Immature natural killer cell (primary cell): ENCODE data around the gene CSNK1G1. TPM values are rescaled to one million over a fixed set of nuclear protein-coding genes. Genes with fewer than 3 reads are reported as not detected.
A peak's percentile ranks its signal among the peaks of the same experiment; 100 is the strongest.

Source experiments
- DNase-seq, 3 donors: peaks; one replicate each; pipeline ENCODE4 v3.0.0; 2022; ENCODE audit warnings: mixed read lengths in 1 of 3
- H3K27ac Mint-ChIP-seq, 6 donors: one replicate each; pipeline ENCODE4 v1.8.0; 2020; ENCODE audit warnings: mixed read lengths in 6 of 6, mild to moderate bottlenecking in 5 of 6, inconsistent platforms in 4 of 6, moderate library complexity in 3 of 6
- H3K27me3 Mint-ChIP-seq, 3 donors: one replicate each; pipeline ENCODE4 v1.8.0; 2020 to 2021; ENCODE audit warnings: low read depth in 3 of 3, mild to moderate bottlenecking in 3 of 3, mixed read lengths in 3 of 3, moderate library complexity in 3 of 3, inconsistent platforms in 1 of 3
- H3K36me3 Mint-ChIP-seq, 3 donors: one replicate each; pipeline ENCODE4 v1.8.0; 2020; ENCODE audit warnings: mixed read lengths in 3 of 3, inconsistent platforms in 2 of 3, mild to moderate bottlenecking in 2 of 3
- H3K4me1 Mint-ChIP-seq, 2 donors: one replicate each; pipeline ENCODE4 v1.8.0; 2020; ENCODE audit warnings: inconsistent platforms in 2 of 2, mild to moderate bottlenecking in 2 of 2, mixed read lengths in 2 of 2, moderate library complexity in 1 of 2
- H3K4me3 Mint-ChIP-seq, 5 donors: one replicate each; pipeline ENCODE4 v1.8.0; 2020; ENCODE audit warnings: mild to moderate bottlenecking in 5 of 5, mixed read lengths in 5 of 5, inconsistent platforms in 3 of 5, moderate library complexity in 3 of 5
- H3K9me3 Mint-ChIP-seq, 6 donors: one replicate each; pipeline ENCODE4 v1.8.0; 2020; ENCODE audit warnings: mild to moderate bottlenecking in 6 of 6, mixed read lengths in 6 of 6, inconsistent platforms in 4 of 6, moderate library complexity in 3 of 6
- polyA plus RNA-seq, 3 donors: library from polyadenylated mRNA; unstranded; fragments of 300-500 nt; fragmentation: Illumina TruSeq; gene quantifications; one replicate each; pipeline ENCODE4 v1.2.3, GENCODE V29; 2021

Gene CSNK1G1
- polyA plus RNA-seq, 3 donors from 2014 or later = 9.7 to 18.5 (median 11.6) TPM

DNA sequence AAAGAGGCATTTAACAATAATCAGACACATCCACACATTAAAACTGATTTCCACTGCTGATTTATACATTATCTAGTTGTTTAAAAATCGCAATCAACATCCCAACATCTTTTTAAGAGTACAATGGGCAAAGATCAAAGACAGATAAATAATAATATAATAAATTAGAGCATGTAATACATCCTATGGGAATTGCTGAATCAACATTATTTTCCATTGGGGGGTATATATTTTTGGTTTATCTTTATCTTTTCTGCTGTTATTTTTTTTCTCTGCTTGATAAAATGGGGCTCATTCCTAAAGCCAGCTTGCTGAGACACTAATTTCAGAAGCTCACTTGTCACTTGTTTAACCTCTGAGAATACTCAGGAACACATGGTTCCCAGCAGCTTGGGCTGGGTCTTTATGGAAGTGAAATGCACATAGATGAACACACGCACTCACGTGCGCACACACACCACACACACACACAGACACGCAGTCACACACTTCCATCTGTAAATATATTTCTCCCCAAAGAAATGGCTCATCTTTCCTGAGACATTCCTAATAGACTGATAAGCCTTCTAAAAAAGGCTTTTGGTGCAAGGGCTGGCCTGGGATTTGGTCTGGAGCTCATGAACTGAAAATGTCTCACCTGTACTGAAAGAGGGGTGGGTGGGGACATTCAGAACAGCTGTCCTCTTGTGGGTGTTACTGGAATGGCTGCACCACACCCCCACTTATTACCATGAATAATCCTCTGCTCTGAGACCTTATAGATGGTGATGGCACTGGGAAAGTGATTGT is 189.7 kb downstream of the CSNK1G1 start:
- H3K4me3 Mint-ChIP-seq = no peak overlapping the region
- H3K9me3 Mint-ChIP-seq = no peaks in the 10 kb centered on the region

DNA sequence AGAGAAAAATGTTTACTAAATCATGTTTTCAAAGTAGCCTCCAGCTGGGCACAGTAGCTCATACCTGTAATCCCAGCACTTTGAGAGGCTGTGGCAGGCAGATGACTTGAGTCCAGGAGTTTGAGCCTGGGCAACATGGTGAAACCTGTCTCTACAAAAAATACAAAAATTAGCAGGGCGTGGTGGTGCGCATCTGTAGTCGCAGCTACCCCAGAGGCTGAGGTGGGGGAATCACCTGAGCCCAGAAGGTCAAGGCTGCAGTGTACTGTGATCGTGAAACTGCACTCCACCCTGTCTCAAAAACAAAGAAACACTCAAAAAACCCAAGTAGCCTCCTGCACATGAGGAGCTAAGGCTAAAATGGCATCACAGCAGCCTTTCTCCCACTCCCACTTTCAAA is 191.5 kb downstream of the CSNK1G1 start:
- peak overlapping the region; percentile 53 to 91 (median 86) for H3K4me3 Mint-ChIP-seq
- no peak for DNase-seq
- peak overlapping the region; percentile 89 to 99 (median 96) for H3K27ac Mint-ChIP-seq
- peaks cover 1 to 5% (median 3%) of the 10 kb centered on the region in 3 donors for H3K27me3 Mint-ChIP-seq
- no peaks in the 10 kb centered on the region for H3K9me3 Mint-ChIP-seq
- H3K36me3 Mint-ChIP-seq = peaks cover 7 to 13% (median 7%) of the 10 kb centered on the region in 3 donors
- H3K4me1 Mint-ChIP-seq = peaks cover 35 to 38% of the 10 kb centered on the region in 2 donors

More for the DNA sequence above, 189.7 kb downstream of the CSNK1G1 start:
- peak overlapping the region in 3 of 6 donors; percentile 5 to 69 (median 31) for H3K27ac Mint-ChIP-seq
- H3K4me1 Mint-ChIP-seq = peaks cover 26 to 28% of the 10 kb centered on the region in 2 donors
- no peak for DNase-seq
- peaks cover 3 to 15% (median 6%) of the 10 kb centered on the region in 3 donors for H3K36me3 Mint-ChIP-seq
- H3K27me3 Mint-ChIP-seq = peaks cover 1 to 5% (median 3%) of the 10 kb centered on the region in 3 donors

DNA sequence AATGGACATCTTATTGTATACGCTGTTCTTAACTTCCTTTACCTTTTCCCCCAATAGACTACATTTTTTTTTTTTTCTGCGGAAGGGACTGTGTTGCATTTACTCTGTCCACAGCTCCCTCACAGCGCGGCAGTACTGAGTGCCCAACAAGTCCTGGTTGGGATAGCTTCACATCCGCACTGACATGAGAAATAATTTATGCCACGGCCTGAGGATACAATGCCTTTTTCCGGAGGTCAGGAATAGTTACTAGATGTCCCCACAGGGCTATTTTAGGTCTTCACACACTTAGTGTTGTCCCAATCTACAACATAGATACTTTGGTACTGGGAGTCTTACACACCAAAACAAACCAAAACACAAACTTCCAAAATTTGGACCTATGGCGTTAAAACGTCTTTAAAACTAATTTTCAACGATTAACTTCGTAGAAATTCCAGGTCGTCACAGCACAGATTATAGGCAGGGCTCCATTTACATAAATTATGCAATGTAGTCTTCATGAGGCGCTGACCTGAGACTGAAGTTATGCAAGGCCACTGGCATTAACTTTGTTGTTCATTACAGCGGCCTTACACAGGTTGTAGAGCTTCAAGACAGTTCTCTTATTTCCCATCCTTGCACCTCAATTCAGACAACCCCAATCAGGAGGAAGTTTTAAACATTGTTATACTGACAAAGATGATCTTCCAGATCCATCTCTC is 192.2 kb downstream of the CSNK1G1 start:
- Mint-ChIP-seq H3K4me1 (peaks cover 38 to 41% of the 10 kb centered on the region in 2 donors), H3K4me3 (peak overlapping the region; percentile 84 to 91 (median 86)), H3K27me3 (peaks cover 1 to 5% (median 3%) of the 10 kb centered on the region in 3 donors), H3K27ac (peak overlapping the region; percentile 89 to 99 (median 96)), H3K36me3 (peaks cover 8 to 17% (median 9%) of the 10 kb centered on the region in 3 donors), H3K9me3 (no peaks in the 10 kb centered on the region)
- no peak for DNase-seq

DNA sequence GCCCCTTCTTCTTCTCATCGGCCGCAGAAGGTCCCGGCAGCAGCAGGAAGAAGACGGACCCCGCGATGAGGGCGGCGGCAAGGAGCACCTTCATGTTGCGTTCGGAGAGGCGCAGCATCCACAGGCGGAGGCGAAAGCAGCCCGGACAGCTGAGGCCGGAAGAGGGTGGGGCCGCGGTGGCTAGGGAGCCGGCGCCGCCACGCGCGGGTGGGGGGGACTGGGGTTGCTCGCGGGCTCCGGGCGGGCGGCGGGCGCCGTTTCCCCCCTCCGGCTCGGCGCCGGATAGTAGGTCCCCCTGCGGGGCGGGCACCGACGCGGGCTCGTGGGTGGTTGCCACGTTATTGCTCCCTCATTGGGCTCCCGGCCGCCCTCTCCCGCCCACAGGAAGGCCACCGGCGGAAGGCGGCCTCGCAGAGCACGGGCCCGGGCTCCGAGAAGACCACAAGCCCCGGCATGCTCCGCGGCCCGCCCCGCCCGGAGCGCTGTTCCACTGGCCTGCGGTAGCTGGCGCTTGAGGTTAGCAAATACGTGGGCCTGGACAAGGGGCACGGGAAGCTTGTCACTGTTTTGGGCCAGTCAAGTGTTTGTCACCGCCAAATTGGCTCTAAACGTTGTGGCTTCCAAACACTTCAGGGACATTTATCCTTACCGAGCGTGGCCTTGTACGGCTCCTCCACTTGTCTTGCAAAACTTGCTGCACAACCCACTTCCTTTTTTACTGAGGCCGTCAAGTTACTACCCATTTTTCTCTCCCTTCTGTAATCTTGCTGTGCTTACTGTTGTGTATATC is 192.9 kb downstream of the CSNK1G1 start, which contains the start of gene PPIB:
PPIB (minus strand) TSS at position 154 of the 790 bp plus-strand sequence; CDS start at position 118, 36 bp downstream.
- Mint-ChIP-seq H3K4me1 (peaks cover 43 to 49% of the 10 kb centered on the region in 2 donors), H3K4me3 (peak within 1 kb of the TSS; percentile 84 to 91 (median 86)), H3K27me3 (peaks cover 1 to 5% (median 3%) of the 10 kb centered on the region in 3 donors), H3K36me3 (peaks cover 11 to 23% (median 12%) of the 10 kb centered on the region in 3 donors), H3K27ac (peak within 1 kb of the TSS; percentile 89 to 99 (median 96)), H3K9me3 (no peaks in the 10 kb centered on the region)
- DNase-seq = peak; percentile 98

DNA sequence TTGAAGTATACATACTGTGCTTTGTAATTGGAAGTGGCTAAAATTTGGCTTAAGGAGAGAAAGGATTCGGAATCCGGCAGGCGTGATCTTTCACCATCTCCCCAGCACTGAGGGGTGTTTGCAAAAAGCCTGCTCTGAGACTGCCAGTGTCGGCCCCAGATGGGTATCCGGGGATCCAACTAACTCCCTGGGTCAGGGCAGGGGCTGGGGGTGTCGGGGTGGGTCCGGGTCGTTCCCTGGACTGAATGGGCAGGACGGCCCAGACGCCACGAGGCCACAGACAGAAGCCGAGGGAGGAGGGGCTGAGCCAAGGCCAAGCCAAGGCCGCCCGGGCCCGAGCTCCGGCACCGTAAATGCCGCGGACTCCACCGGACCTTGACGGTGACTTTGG is 193.5 kb downstream of the CSNK1G1 start:
- peak overlapping the region; percentile 89 to 95 (median 92) for H3K27ac Mint-ChIP-seq
- H3K27me3 Mint-ChIP-seq = peaks cover 1 to 5% (median 3%) of the 10 kb centered on the region in 3 donors
- H3K9me3 Mint-ChIP-seq = no peaks in the 10 kb centered on the region
- no peak for DNase-seq
- peaks cover 45 to 55% of the 10 kb centered on the region in 2 donors for H3K4me1 Mint-ChIP-seq
- H3K36me3 Mint-ChIP-seq = peaks cover 11 to 29% (median 12%) of the 10 kb centered on the region in 3 donors
- peak overlapping the region; percentile 84 to 91 (median 86) for H3K4me3 Mint-ChIP-seq

DNA sequence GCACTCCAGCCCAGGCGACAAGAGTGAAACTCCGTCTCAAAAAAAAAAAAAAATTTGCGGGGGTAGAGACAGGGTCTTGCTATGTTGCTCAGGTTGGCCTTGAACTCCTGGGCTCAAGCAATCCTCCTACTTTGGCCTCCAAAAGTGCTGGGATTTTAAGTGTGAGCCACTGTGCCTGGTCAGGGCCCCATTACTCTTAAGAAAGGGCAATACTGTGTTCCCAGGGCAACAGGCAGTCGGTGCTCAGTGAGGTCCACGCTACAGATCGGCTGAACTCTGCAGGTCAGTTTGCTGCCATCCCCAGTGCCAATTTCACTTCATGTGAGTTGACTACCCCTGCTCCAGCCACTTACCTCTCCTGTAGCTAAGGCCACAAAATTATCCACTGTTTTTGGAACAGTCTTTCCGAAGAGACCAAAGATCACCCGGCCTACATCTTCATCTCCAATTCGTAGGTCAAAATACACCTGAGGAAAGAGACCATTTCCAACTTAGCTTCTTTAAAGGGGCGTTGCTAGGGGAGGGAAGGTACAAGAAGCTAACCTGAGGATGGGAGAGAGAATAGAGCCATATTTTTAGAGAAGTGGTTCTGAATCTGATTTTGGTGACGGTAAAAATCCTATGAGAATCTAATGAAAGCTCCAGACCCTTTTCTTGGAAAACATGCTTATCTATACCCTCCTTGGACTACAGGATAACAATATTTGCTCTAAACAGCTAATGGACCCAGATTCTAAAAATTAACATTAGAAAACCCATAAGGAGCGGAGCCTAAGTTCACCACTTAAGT is 194.1 kb downstream of the CSNK1G1 start:
- Mint-ChIP-seq H3K4me3 (peak overlapping the region; percentile 84 to 91 (median 86)), H3K27me3 (peaks cover 3 to 5% (median 3%) of the 10 kb centered on the region in 3 donors), H3K36me3 (peaks cover 11 to 30% (median 12%) of the 10 kb centered on the region in 3 donors), H3K4me1 (peaks cover 45 to 55% of the 10 kb centered on the region in 2 donors), H3K9me3 (no peaks in the 10 kb centered on the region), H3K27ac (peak overlapping the region; percentile 89 to 95 (median 92))
- DNase-seq = no peak

DNA sequence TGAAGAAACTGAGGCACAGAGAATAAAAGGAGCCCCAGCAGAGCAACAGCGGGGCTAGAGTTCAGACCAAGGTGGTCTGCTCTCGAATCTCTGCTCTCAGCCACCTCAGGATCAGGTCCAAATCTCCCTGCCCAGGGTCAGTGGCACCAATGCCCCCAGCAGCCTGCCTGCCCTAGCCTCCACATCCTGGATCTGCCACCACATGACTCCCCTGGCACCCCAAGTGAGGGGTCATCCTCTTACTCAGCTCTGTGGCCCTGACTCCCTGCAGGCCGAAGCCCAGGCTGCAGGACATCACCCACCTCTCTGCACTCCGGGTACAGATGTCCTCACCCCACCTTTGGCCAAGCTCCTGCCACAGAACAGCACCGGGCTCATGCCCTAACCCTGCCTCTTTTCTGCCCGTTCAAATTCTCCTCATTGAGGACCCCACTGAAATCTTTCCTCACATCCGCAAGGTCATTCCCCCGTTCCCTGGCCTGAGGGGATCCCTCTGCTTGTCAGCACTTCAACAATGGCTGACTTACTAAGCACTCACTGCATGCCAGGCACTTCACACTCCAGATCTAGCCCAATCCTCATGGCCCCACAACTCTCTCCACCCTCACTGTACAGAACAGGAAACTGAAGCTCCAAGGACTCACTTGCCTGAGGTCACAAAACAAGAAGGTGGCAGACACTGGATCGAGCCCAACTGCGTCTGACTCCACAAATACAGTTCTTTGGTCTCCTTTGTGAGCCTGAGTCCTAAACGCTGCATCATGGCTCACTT is 197.4 kb downstream of the CSNK1G1 start:
- no peak for DNase-seq
- Mint-ChIP-seq H3K36me3 (peaks cover 11 to 41% (median 15%) of the 10 kb centered on the region in 3 donors), H3K9me3 (no peaks in the 10 kb centered on the region), H3K4me3 (peak overlapping the region in 2 of 5 donors; percentile 1 to 2), H3K27me3 (peaks cover 4 to 6% (median 5%) of the 10 kb centered on the region in 3 donors), H3K4me1 (peaks cover 33 to 43% of the 10 kb centered on the region in 2 donors), H3K27ac (peak overlapping the region in 5 of 6 donors; percentile 38 to 84 (median 72))

DNA sequence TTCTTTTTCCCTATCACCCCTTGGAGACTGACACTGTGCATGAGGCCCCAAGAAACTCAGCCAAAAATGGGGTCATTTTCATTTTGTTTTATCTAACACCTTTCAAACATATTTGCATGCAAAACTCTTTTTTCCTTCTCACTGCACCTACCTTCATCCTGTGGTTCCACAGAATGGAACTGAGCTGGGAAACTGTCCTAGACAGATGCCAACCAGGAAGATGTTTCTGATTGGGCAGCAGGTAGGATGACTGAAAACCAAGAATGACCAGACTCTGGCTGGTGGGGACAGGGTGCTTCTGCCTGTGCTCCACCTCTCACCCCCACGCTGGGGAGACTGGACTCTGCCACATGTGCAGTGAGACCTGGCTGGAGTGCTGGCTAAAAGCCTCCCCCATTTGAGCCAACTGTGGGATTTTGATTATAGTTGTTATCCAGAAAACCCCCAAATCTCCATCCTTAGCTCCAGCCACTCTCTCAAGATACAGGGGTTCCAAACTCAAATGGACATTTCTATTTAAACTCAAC is 198.3 kb downstream of the CSNK1G1 start:
- peaks cover 11 to 41% (median 15%) of the 10 kb centered on the region in 3 donors for H3K36me3 Mint-ChIP-seq
- H3K27ac Mint-ChIP-seq = peak overlapping the region in 4 of 6 donors; percentile 43 to 90 (median 76)
- H3K4me1 Mint-ChIP-seq = peaks cover 39 to 48% of the 10 kb centered on the region in 2 donors
- peaks cover 6 to 10% (median 8%) of the 10 kb centered on the region in 3 donors for H3K27me3 Mint-ChIP-seq
- DNase-seq = no peak
- no peaks in the 10 kb centered on the region for H3K9me3 Mint-ChIP-seq
- H3K4me3 Mint-ChIP-seq = no peak overlapping the region

DNA sequence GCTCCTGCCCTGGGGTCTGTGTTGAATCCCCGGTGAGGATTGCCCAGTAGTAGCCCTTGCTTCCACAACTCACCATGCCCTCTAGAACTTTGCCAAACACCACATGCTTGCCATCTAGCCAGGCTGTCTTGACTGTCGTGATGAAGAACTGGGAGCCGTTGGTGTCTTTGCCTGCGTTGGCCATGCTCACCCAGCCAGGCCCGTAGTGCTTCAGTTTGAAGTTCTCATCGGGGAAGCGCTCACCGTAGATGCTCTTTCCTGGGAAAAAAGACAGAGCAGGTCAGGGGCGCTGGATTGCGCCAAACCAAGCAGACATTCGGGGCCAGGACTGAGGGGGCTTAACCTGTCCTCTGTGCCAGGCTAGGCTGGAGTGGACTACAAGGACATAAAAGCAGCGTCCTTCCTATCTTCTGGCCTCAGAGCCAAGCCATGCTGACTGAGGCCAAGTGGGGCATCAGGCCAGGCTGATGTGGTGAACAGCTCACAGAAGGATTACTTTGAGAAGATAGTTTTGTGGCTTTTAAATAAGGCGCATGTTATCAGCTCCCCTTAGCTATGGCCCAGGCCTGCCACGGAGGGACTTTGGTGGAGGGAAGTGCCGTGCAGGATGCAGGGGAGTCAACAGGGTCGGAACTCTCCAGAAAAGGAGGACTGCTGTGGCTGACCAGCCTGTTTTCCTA is 199.2 kb downstream of the CSNK1G1 start:
- Mint-ChIP-seq H3K4me1 (peaks cover 35 to 45% of the 10 kb centered on the region in 2 donors), H3K27ac (peak overlapping the region in 2 of 6 donors; percentile 51 to 55), H3K4me3 (no peak overlapping the region), H3K36me3 (peaks cover 11 to 36% (median 15%) of the 10 kb centered on the region in 3 donors), H3K9me3 (no peaks in the 10 kb centered on the region), H3K27me3 (peaks cover 4 to 9% (median 7%) of the 10 kb centered on the region in 3 donors)
- no peak for DNase-seq

DNA sequence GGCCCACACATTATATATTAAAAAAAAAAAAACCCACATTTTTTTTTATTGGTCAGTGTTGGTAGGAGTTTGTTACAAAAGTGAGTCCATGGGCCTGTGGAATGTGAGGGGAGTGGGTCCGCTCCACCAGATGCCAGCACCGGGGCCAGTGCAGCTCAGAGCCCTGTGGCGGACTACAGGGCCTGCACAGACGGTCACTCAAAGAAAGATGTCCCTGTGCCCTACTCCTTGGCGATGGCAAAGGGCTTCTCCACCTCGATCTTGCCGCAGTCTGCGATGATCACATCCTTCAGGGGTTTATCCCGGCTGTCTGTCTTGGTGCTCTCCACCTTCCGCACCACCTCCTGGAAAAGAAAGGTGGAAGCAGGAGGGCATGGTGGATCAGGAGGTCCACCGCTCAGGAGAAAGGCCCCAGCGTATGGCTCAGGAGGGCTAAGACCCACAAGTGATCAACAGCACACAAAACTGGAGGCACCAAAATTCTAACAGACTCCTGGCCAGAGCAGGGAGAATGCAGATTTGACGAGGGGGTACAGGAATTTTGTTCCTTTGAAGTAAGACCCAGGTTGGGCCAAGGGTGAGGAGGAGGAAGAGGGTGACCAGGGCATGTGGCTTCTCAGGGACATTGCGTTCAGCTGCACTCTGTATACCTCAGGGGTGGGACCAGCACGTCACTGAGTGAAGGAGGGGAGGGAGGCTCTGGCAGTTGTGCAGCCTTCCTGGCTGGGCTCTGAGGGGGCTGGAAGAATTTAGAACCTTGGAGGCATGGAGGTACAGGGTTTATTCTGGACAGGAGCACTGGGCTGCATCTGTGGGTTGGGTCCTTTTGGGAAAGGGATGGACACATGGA is 199.9 kb downstream of the CSNK1G1 start:
- peak overlapping the region in 2 of 6 donors; percentile 23 to 46 for H3K27ac Mint-ChIP-seq
- H3K9me3 Mint-ChIP-seq = no peaks in the 10 kb centered on the region
- no peak for DNase-seq
- H3K4me1 Mint-ChIP-seq = peaks cover 35 to 44% of the 10 kb centered on the region in 2 donors
- H3K4me3 Mint-ChIP-seq = no peak overlapping the region
- peaks cover 4 to 10% (median 8%) of the 10 kb centered on the region in 3 donors for H3K27me3 Mint-ChIP-seq
- peaks cover 11 to 36% (median 15%) of the 10 kb centered on the region in 3 donors for H3K36me3 Mint-ChIP-seq
